ENCODE measurements around the gene FSCN2. TPM values are rescaled to one million over a fixed set of nuclear protein-coding genes. Genes with fewer than 3 reads are reported as not detected.
A peak's percentile ranks its signal among the peaks of the same experiment; 100 is the strongest.

The FSCN2 gene
- total and polyA plus RNA-seq, 2 of the 4 experiments (the other 2 are of a cell fraction) = 0.18 to 0.84 TPM

GRCh38 chr17:81565231-81565630 is 37.1 kb downstream of the FSCN2 start:
- Histone ChIP-seq H3K14ac (replicated peaks; ENCODE audit: low read depth, low read length) (no peak overlapping the region), H4K5ac (ENCODE audit: low read depth, low read length) (no peak overlapping the region), H3K79me1 (ENCODE audit: low read depth in 1 of 2, low read length in 2 of 2) (peaks cover 34 to 84% of the 10 kb centered on the region in 2 experiments), H4K91ac (ENCODE audit: insufficient read depth, low read depth, low read length) (peak overlapping the region; percentile 61), H2AFZ (replicated peaks; ENCODE audit: low read length, poor library complexity) (no peak overlapping the region), H2AK9ac (replicated peaks; ENCODE audit: low read depth, low read length, poor library complexity) (no peak overlapping the region), H3K27ac (ENCODE audit: insufficient read depth, low read length) (no peak overlapping the region), H3K36me3 (ENCODE audit: control insufficient read depth, insufficient read depth, low read length) (peaks cover 45% of the 10 kb centered on the region), H2BK5ac (ENCODE audit: low read depth, low read length, poor library complexity, severe bottlenecking) (peak overlapping the region; percentile 94), H3K56ac (ENCODE audit: extremely low read depth, insufficient read depth, low read length) (no peak overlapping the region), H4K8ac (ENCODE audit: low read depth in 2 of 2, low read length in 2 of 2) (peak overlapping the region in 1 of 2 experiments; percentile 88; a peak in 1 of 4 replicates), H3K9me3 (ENCODE audit: control insufficient read depth, insufficient read depth, low read length) (no peaks in the 10 kb centered on the region), H3K4me2 (ENCODE audit: low read depth, low read length) (no peak overlapping the region), H3K18ac (ENCODE audit: low read depth, low read length) (no peak overlapping the region), H3K4me1 (ENCODE audit: control insufficient read depth, insufficient read depth, low read length) (peaks cover 32% of the 10 kb centered on the region), H2BK120ac (ENCODE audit: low read depth, low read length) (peak overlapping the region; percentile 6; the same call in 1 of the 2 replicates), H3K27me3 (ENCODE audit: control insufficient read depth, insufficient read depth, low read length) (no peaks in the 10 kb centered on the region), H3K9me1 (ENCODE audit: insufficient read depth, low read length) (peaks cover 33% of the 10 kb centered on the region), H2AK5ac (ENCODE audit: low read depth, low read length) (peak overlapping the region; percentile 21; the same call in 1 of the 2 replicates), H3K4ac (ENCODE audit: low read depth, low read length) (peak overlapping the region; percentile 96), H3K4me3 (ENCODE audit: insufficient read depth, low read depth, low read length) (no peak overlapping the region), H3K23ac (ENCODE audit: low read depth, low read length) (no peak overlapping the region), H2BK20ac (ENCODE audit: low read depth, low read length) (peak overlapping the region; percentile 16; the same call in 1 of the 2 replicates), H2BK15ac (ENCODE audit: low read depth, low read length) (peak overlapping the region; percentile 23; the same call in 1 of the 3 replicates), H3K9ac (ENCODE audit: low read depth, low read length) (no peak overlapping the region), H4K20me1 (ENCODE audit: insufficient read depth, low read length) (peaks cover 10% of the 10 kb centered on the region)
- no TSS peak for BruUV-seq (replicated peaks)
- in situ Hi-C loops (cut with MboI; ENCODE audit: low sequenced_read_pairs) (no loop called here), dilution Hi-C loops (cut with HindIII; ENCODE audit: low sequenced_read_pairs, unreplicated experiment) (no loop called here), intact Hi-C loops (cut with micrococcal nuclease) (no loop called here)
- ChIA-PET CTCF (no interaction called here), POLR2A (ENCODE audit: unreplicated experiment) (interaction anchor here (1.6 kb wide), 1 partner anchor 11 kb away, joined by 4 read pairs; no protein-coding TSS in a partner anchor)
- no peak for TF ChIP-seq SMC3 (IDR thresholded peaks at IDR 0.05; ENCODE audit: low read depth, low read length)
- TF ChIP-seq POLR2A (IDR thresholded peaks at IDR 0.05; ENCODE audit: low read depth, low read length) = no peak
- TF ChIP-seq CEBPB (IDR thresholded peaks at IDR 0.05; ENCODE audit: low read depth, low read length) = no peak
- TF ChIP-seq FOS (IDR thresholded peaks at IDR 0.05; ENCODE audit: low read depth, low read length) = no peak
- TF ChIP-seq CHD1 (IDR thresholded peaks at IDR 0.05; ENCODE audit: low read depth, low read length) = no peak
- no peak for TF ChIP-seq BHLHE40 (IDR thresholded peaks at IDR 0.05; ENCODE audit: low read depth, low read length)
- TF ChIP-seq MAZ (IDR thresholded peaks at IDR 0.05; ENCODE audit: borderline replicate concordance, low read depth, low read length) = no peak
- no peak for TF ChIP-seq NFE2L2 (IDR thresholded peaks at IDR 0.05; ENCODE audit: low read depth, low read length)
- TF ChIP-seq ELK1 (IDR thresholded peaks at IDR 0.05; ENCODE audit: borderline replicate concordance, low read depth, low read length) = no peak
- no peak for TF ChIP-seq RFX5 (IDR thresholded peaks at IDR 0.05; ENCODE audit: low read depth, low read length)
- no peak for TF ChIP-seq MXI1 (IDR thresholded peaks at IDR 0.05; ENCODE audit: borderline replicate concordance, low read depth, low read length)
- TF ChIP-seq MAFK (IDR thresholded peaks at IDR 0.05; ENCODE audit: low read depth, low read length) = no peak
- ATAC-seq (ENCODE audit: low read depth) = no peak
- no peak for DNase-seq
- 93% methylated on average over 9 of the region's 16 CpGs; no CpG with 5 or more reads in 1 of the 2 experiments for WGBS, 2 experiments (ENCODE audit: extremely low coverage in 2 of 2, insufficient read length in 1 of 2)

Data from IMR-90 (cell line).